Large intestine (tissue), 3 donors: ENCODE results near the gene LRRC8D. TPM values are rescaled to one million over a fixed set of nuclear protein-coding genes. Genes with fewer than 3 reads are reported as not detected.

ENCODE experiments used
- DNase-seq, 2 donors: peaks; one replicate each; pipeline versions ENCODE4 v3.0.0 to v3.0.0-alpha.2; 2013
- H3K27ac ChIP-seq: one replicate; pipeline ENCODE4 v1.5.1; 2013; ENCODE audit warnings: low read length
- H3K27me3 ChIP-seq: 2 replicates; pipeline ENCODE4 v1.6.1; 2013; ENCODE audit warnings: low read length; ENCODE audit not compliant: control insufficient read depth, insufficient read depth
- H3K36me3 ChIP-seq: 2 replicates; pipeline ENCODE4 v1.6.1; 2013; ENCODE audit warnings: low read length; ENCODE audit not compliant: control insufficient read depth, insufficient read depth
- H3K4me1 ChIP-seq: one replicate; pipeline ENCODE4 v1.6.1; 2013; ENCODE audit warnings: low read length; ENCODE audit not compliant: control insufficient read depth, insufficient read depth
- H3K4me3 ChIP-seq: one replicate; pipeline ENCODE4 v1.5.1; 2013; ENCODE audit warnings: low read length
- H3K9me3 ChIP-seq: one replicate; pipeline ENCODE4 v1.6.1; 2013; ENCODE audit warnings: mild to moderate bottlenecking, low read depth, low read length, moderate library complexity; ENCODE audit not compliant: control insufficient read depth
- WGBS: methylation state at CpG from one replicate; pipeline ENCODE4 v1.1.5; 2013; ENCODE audit warnings: low lambda C conversion rate; ENCODE audit not compliant: insufficient coverage; 5-methylcytosine and 5-hydroxymethylcytosine counted together
- polyA plus RNA-seq: library from polyadenylated mRNA; unstranded; fragments of 120-200 nt; gene quantifications from one replicate; pipeline ENCODE4 v1.2.1, GENCODE V29; 2013

LRRC8D gene
- polyA plus RNA-seq, 1 donor, result 33.3 TPM

DNA sequence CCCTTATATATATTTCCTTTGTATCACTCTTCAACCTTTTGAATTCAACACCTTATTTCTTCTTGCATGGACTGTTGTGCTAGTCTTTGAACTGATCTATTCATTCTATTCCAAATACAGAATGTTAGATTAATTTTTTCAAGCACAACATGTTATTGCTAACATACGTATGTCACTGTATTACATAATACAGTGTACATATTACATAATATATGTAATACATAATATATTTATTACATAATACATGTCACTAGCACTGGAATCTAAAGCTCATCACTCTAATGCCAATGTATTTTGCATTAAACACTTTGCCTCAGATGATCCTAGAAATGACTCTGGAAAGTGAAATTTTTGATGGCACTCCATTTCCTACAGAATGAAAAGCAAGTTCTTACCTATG, 59.8 kb downstream of the LRRC8D start:
- no CpG with 5 or more reads among the region's 1 CpG for WGBS
- H3K4me1 ChIP-seq, result no peaks in the 10 kb centered on the region
- no peak overlapping the region for H3K27ac ChIP-seq
- peaks cover 4% of the 10 kb centered on the region for H3K36me3 ChIP-seq
- DNase-seq, result no peak
- no peaks in the 10 kb centered on the region for H3K9me3 ChIP-seq
- H3K4me3 ChIP-seq, result no peak overlapping the region
- no peaks in the 10 kb centered on the region for H3K27me3 ChIP-seq

- no peaks in the 10 kb centered on the region for H3K4me1 ChIP-seq
- WGBS, result no CpG with 5 or more reads among the region's 1 CpG
Observed at GRCh38 chr1:89881415-89882058, 60.7 kb downstream of the LRRC8D start.

DNA sequence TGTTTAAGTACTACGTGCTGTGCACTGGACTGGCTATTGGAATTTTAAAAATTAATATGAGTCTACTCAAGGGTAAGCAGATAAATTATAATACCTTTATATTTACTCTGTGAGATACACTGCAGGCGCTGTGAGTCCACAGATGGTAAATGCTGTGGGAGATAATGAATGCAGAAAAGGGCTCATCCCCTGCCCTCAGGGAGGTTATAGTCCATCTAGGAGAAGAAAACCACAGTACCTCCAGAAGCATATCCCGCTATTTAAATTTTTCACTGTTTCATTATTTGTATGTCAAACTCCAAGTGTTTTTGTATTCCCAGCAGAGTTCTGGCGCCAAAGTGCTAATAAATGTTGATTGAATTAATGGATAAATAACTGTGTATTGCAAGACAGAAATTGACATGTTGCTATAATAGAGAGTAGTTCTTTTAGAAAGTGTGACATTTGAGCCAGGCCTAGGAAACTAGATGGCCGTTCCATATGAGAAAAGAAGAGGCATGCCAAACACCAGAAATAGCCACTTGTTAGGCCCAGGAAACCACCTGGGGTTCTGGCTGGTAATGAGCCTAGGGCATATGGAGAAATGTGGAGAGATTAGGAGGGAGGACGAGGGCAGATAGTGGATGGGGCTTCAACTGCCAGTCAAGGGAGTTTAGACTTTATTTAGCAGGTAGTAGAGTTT, 61.7 kb downstream of the LRRC8D start:
- WGBS, result 93% methylated on average over 2 of the region's 6 CpGs

More at GRCh38 chr1:89881415-89882058, 60.7 kb downstream of the LRRC8D start:
- H3K4me3 ChIP-seq, result no peak overlapping the region
- H3K27me3 ChIP-seq, result no peaks in the 10 kb centered on the region
- no peak for DNase-seq
- H3K9me3 ChIP-seq, result no peaks in the 10 kb centered on the region
- H3K27ac ChIP-seq, result no peak overlapping the region
- peaks cover 4% of the 10 kb centered on the region for H3K36me3 ChIP-seq

GRCh38 chr1:89883030-89883379, 62.2 kb downstream of the LRRC8D start:
- WGBS, result no CpG with 5 or more reads among the region's 6 CpGs

More for the DNA sequence above, 61.7 kb downstream of the LRRC8D start:
- Histone ChIP-seq H3K36me3 (peaks cover 4% of the 10 kb centered on the region), H3K4me1 (no peaks in the 10 kb centered on the region), H3K27me3 (no peaks in the 10 kb centered on the region), H3K9me3 (no peaks in the 10 kb centered on the region), H3K27ac (no peak overlapping the region), H3K4me3 (no peak overlapping the region)
- DNase-seq, result no peak

DNA sequence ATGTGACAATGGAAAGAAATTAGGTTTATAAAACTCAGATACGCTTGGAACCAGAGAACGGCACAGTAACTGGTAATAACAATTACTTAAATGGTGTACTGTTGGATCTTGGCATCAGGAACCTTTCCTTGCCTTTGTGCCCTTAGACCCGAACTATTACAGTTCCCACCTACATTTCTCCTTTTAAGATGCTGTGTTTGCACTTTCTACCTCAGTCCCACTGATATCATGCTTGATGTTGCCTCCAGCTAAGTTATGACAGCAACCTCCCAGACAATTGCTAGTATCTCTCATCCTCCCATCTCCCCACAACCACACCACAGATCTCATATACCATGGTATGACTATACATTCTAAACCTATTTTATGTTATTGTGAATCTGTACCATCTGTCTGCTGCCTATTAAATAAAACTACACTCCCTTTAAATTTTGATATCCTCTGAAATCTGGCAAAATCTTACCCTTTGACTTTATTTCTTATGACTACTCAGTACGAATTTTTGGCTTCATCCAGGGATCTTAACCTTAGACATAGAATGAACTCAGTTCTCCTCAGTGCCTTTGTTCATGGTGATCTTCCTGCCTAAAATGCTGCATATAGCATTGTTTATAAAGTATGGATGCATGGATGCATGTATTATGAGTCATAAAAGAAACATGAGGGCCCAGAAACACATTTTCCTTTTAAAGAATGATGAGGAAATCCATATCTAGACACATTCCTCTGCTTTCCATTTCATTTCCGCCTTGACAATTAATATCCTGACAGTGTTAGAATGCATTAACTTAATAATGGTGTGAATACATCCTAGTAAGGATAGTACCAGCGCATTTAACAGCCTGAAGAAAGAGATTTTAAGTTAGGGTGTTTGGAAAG, 64.1 kb downstream of the LRRC8D start:
- Histone ChIP-seq H3K36me3 (peaks cover 4% of the 10 kb centered on the region), H3K27me3 (no peaks in the 10 kb centered on the region), H3K9me3 (no peaks in the 10 kb centered on the region), H3K27ac (no peak overlapping the region), H3K4me1 (no peaks in the 10 kb centered on the region), H3K4me3 (no peak overlapping the region)
- DNase-seq, result no peak
- WGBS, result 77% methylated on average over 3 of the region's 6 CpGs

More at GRCh38 chr1:89883030-89883379, 62.2 kb downstream of the LRRC8D start:
- Histone ChIP-seq H3K4me3 (no peak overlapping the region), H3K27me3 (no peaks in the 10 kb centered on the region), H3K9me3 (no peaks in the 10 kb centered on the region), H3K4me1 (no peaks in the 10 kb centered on the region), H3K27ac (no peak overlapping the region), H3K36me3 (peaks cover 4% of the 10 kb centered on the region)
- DNase-seq, result no peak

DNA sequence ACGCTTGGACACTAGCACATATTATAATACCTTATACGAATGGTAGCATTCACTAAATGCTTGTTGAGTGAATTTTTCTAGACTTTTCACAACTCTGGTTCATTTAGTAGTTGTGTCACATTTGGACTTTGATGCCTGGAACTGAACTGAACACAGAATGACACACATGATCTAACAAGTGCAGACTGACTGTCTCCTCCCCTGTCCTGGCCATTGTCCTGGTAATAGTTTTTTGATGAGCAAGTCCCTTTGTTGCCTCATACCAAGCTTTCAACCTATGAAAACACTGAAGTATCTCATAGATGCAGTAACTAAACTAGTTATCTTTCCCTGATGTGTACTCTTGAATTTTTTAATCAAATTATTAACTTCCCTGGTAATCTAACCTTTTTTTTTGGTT, 66.4 kb downstream of the LRRC8D start:
- H3K4me1 ChIP-seq, result peaks cover 7% of the 10 kb centered on the region
- no peaks in the 10 kb centered on the region for H3K27me3 ChIP-seq
- peak; percentile 62 to 78 for DNase-seq
- H3K9me3 ChIP-seq, result no peaks in the 10 kb centered on the region
- peak overlapping the region; percentile 37 for H3K27ac ChIP-seq
- H3K4me3 ChIP-seq, result no peak overlapping the region
- WGBS, result 72% methylated on average over 2 of the region's 2 CpGs
- peaks cover 4% of the 10 kb centered on the region for H3K36me3 ChIP-seq

DNA sequence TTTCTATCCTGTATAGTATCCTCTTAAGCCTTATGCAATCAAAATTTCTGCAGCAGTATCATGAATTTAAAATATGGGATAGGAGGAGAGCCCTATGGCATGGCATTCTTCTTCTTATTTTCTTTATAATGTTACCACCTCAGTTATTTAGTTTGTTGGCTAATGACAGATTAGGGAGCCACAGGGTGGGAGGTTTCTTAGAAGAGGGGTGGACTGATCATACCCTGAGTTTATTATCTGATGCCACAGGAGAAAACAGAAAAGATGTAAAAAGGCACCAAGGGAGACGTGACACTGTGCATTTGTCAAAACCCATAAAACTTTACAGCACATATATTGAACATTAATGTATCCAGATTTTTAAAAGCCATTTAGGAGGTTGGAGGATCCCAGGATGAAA, 66.9 kb downstream of the LRRC8D start:
- peak overlapping the region; percentile 27 for H3K27ac ChIP-seq
- no CpG with 5 or more reads among the region's 1 CpG for WGBS
- peaks cover 7% of the 10 kb centered on the region for H3K4me1 ChIP-seq

GRCh38 chr1:89888480-89889322, 67.9 kb downstream of the LRRC8D start:
- H3K4me3 ChIP-seq, result no peak overlapping the region
- H3K36me3 ChIP-seq, result peaks cover 2% of the 10 kb centered on the region
- WGBS, result 100% methylated on average over 1 of the region's 5 CpGs
- no peak for DNase-seq
- H3K27me3 ChIP-seq, result no peaks in the 10 kb centered on the region
- H3K4me1 ChIP-seq, result peaks cover 7% of the 10 kb centered on the region
- H3K9me3 ChIP-seq, result no peaks in the 10 kb centered on the region
- H3K27ac ChIP-seq, result no peak overlapping the region

More for the DNA sequence above, 66.9 kb downstream of the LRRC8D start:
- H3K36me3 ChIP-seq, result peaks cover 4% of the 10 kb centered on the region
- no peak for DNase-seq
- no peak overlapping the region for H3K4me3 ChIP-seq
- no peaks in the 10 kb centered on the region for H3K9me3 ChIP-seq
- no peaks in the 10 kb centered on the region for H3K27me3 ChIP-seq

DNA sequence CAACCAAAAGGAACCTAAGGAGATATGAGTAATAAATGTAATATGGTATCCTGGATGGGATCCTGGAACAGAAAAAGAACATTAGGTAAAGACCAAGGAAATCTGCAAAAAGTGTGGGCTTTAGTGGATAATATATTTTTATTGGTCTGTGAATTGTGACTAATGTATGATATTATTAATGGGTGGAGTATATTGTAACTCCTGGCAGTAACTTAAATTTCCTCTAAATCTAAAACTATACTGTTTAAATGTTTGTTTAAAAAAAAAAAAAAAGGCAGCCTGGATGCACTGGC, 68.4 kb downstream of the LRRC8D start:
- Histone ChIP-seq H3K36me3 (peaks cover 2% of the 10 kb centered on the region), H3K27ac (no peak overlapping the region), H3K4me3 (no peak overlapping the region), H3K4me1 (peaks cover 7% of the 10 kb centered on the region), H3K9me3 (no peaks in the 10 kb centered on the region), H3K27me3 (no peaks in the 10 kb centered on the region)
- DNase-seq, result no peak
